Cardiac septum (tissue), 1 donor: ENCODE results near the gene F7. TPM values are rescaled to one million over a fixed set of nuclear protein-coding genes. Genes with fewer than 3 reads are reported as not detected.

ENCODE experiments used
- DNase-seq: peaks from one replicate; pipeline ENCODE4 v3.0.0-alpha.2; 2020; ENCODE audit warnings: low spot score
- intact Hi-C: fragments of 100-400 bp; cut with DNase I; formaldehyde crosslinking; loops from one replicate; pipeline ENCODE4 v1.14.0; 2022
- total RNA-seq: library from RNA; stranded (reverse); fragmentation: NEBNext Ultra II Directional; extraction: Animal tissue kit (Norgen Biotek cat#: 25700); gene quantifications from one replicate; pipeline ENCODE4 v1.2.1, GENCODE V29; 2021
- donor health status: DM: no; HTN: no; CAD: no.

Gene F7
- total RNA-seq, 1 donor from 2014 or later = 0.46 TPM

GRCh38 chr13:113125506-113126264, 20.1 kb downstream of the F7 start:
- no peak for DNase-seq
- intact Hi-C loops = no loop called here

GRCh38 chr13:113126265-113127150, 20.9 kb downstream of the F7 start:
- peak; percentile 68 for DNase-seq
- intact Hi-C loops = no loop called here

GRCh38 chr13:113129480-113129879, 23.9 kb downstream of the F7 start:
- intact Hi-C loops = no loop called here

DNA sequence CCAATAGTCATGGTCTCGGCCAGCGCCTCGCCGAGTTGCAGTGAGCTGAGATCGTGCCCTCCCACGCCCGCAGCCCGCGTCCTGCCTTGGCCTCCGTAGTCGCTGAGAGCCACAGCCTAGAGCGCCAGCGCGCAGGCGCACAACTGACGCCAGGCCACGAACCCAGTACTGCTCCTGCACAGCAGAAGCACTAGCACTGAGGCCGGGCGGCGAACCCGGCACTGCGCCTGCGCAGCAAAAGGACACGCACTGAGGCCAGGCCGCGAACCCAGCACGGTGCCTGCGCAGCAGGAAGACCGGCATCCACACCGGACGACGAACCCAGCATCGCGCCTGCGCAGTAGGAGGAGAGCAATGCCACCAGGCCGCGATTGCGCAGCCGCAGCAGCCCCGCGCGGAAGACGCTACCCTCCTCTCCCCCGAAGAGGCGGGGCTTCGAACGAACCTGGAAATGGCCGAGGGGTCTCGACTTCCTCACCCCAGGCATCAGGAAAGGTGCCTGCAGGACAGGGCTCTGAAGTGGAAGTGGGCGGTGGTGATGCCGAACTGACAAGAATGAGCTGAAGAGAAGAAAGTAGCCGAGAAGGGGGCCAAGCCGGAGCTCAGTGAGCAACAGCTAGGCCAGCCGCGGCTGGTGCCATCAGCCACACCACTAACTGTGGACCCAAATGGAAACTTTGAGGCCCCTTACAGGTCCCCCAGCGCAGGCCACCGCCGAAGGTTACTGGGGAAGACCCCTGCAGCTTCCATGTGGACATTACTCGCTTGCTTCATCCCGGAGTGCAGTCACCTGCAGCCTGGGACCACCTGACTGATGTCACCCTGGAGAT, 24.5 kb downstream of the F7 start:
- intact Hi-C loops = no loop called here
- peak; percentile 76 for DNase-seq

More at GRCh38 chr13:113129480-113129879, 23.9 kb downstream of the F7 start:
- peak; percentile 70 for DNase-seq

- DNase-seq = no peak
- intact Hi-C loops = no loop called here
Measured at GRCh38 chr13:113135281-113135760, 29.7 kb downstream of the F7 start.

- peak; percentile 36 for DNase-seq
- intact Hi-C loops = no loop called here
Measured at GRCh38 chr13:113137691-113138298, 32.2 kb downstream of the F7 start.

- DNase-seq = peak; percentile 38
- intact Hi-C loops = no loop called here
Measured at GRCh38 chr13:113138792-113139551, 33.4 kb downstream of the F7 start.

- DNase-seq = no peak
- intact Hi-C loops = no loop called here
Measured at GRCh38 chr13:113139577-113139976, 34.0 kb downstream of the F7 start.

GRCh38 chr13:113140677-113141600, 35.3 kb downstream of the F7 start:
- peak; percentile 53 for DNase-seq
- intact Hi-C loops = no loop called here

DNA sequence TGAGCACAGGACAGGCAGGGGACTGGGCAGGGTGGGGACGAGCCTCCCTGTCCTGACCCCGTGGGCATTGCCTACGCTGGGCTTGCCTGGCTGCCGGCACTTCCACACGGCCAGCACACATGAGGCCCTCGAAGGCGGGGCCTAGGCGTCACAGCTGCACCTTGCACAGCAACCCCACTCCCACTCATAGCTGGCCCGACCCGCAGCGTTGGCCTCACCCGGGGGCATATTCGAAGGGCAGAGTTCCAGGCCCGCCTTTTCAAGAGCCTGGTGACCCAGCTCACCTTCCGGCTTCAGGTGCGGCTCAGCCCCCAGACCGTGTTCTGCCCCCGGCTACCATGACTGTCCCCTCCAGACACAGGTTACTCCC, 36.0 kb downstream of the F7 start:
- intact Hi-C loops = no loop called here
- peak; percentile 54 for DNase-seq

DNA sequence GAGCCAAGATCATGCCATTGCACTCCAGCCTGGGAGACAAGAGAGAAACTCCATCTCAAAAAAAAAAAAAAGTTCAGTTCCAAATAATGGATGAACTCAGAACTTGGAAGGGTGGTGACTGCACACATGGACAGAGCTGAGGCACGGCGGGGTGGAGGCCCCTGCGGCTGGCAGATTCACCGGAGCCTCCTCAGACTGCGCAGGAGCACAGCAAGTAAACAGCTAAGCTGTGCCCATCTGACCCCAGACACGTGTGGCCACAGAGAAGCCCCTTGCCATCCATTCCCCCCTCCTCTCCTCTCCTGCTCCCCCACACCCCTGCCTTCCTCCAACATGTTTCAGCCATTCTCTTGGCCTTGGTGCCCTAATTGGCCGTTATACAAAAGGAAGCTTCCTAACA, 37.3 kb downstream of the F7 start:
- DNase-seq = peak; percentile 33
- intact Hi-C loops = no loop called here

DNA sequence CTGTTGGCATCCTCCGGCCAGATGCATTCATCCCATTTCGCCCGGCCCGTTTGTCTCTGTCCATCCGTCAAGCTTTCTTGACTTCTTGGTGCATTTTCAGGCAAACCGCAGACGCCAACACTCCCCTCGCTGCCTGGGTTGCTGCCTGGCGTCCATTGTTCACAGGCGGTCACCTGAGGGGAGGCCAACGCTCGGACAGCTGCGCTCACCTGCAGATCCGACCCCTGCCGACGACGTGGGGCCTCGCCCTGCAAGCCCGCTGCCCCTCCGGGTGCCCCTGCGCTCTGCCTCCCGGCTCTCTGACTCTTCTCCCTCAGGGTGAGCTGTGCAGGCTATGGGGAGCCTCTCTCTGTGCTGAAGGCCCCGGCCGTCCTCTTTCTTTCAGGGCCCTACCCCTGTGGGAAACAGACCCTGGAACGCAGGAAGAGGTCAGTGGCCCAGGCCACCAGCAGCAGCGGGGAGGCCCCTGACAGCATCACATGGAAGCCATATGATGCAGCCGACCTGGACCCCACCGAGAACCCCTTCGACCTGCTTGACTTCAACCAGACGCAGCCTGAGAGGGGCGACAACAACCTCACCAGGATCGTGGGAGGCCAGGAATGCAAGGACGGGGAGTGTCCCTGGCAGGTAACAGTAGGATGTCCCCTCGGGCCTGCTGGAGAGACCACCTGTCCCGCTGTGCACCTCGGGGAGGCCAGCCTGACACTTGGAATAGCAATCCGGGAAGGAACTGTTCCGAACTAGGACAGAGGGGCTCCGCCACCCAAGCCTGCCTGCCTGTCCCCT, 38.1 kb downstream of the F7 start:
- peak; percentile 68 for DNase-seq
- intact Hi-C loops = no loop called here

- intact Hi-C loops = no loop called here
- peak; percentile 72 for DNase-seq
Measured at GRCh38 chr13:113144255-113144629, 38.7 kb downstream of the F7 start.

GRCh38 chr13:113145496-113145895, 39.9 kb downstream of the F7 start:
- intact Hi-C loops = no loop called here
- no peak for DNase-seq

GRCh38 chr13:113145911-113146598, 40.5 kb downstream of the F7 start:
- peak; percentile 33 for DNase-seq
- intact Hi-C loops = no loop called here

DNA sequence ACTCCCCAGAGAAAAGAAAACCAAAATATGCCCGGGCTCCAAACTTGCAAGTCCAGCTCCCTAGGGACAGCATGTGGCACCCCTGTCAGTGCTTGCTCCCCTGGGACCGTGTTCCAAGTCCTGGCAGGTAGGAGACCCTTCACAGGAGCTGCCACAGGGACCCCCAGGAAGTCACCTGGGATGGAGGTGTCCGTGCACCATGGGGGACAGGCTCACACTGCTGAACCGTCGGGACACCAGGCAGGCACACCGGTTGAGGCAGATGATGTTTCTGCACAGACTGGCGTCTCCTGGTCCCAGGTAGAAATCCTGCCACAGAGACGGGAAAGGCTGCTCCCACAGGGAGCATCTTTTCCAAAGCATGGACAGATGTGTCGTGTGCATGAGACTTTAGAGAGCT, 41.2 kb downstream of the F7 start:
- DNase-seq = peak; percentile 26
- intact Hi-C loops = no loop called here
